HG02798 (cell line): Measurements from ENCODE around the gene MSX1.

ENCODE experiments used
- ATAC-seq: cut with Tn5 transposase; IDR thresholded peaks from one replicate; pipeline ENCODE4 v1.9.1; 2021; ENCODE audit warnings: mild to moderate bottlenecking; ENCODE audit not compliant: unreplicated experiment, poor library complexity

MSX1 gene

GRCh38 chr4:4856071-4857000, 3.1 kb upstream of the MSX1 start:
- no peak for ATAC-seq

- ATAC-seq, result no peak
Observed at GRCh38 chr4:4857001-4857808, 2.3 kb upstream of the MSX1 start.

GRCh38 chr4:4857809-4858508, 1.5 kb upstream of the MSX1 start:
- ATAC-seq, result no peak

- no peak for ATAC-seq
Observed at GRCh38 chr4:4858527-4859324, 739 bp upstream of the MSX1 start.

- ATAC-seq, result no peak
Observed at GRCh38 chr4:4859799-4860599, 534 bp downstream of the MSX1 start.

- no peak for ATAC-seq
Observed at GRCh38 chr4:4860600-4861389, 1.3 kb downstream of the MSX1 start.

- no peak for ATAC-seq
Observed at GRCh38 chr4:4861390-4862018, 2.0 kb downstream of the MSX1 start.

- ATAC-seq, result no peak
Observed at GRCh38 chr4:4862071-4862551, 2.6 kb downstream of the MSX1 start.

GRCh38 chr4:4862665-4863482, 3.4 kb downstream of the MSX1 start:
- no peak for ATAC-seq

GRCh38 chr4:4864443-4864939, 5.0 kb downstream of the MSX1 start:
- ATAC-seq, result no peak

GRCh38 chr4:4864940-4865704, 5.7 kb downstream of the MSX1 start:
- no peak for ATAC-seq

- no peak for ATAC-seq
Observed at GRCh38 chr4:4865705-4866123, 6.2 kb downstream of the MSX1 start.

GRCh38 chr4:4866124-4866865, 6.8 kb downstream of the MSX1 start:
- no peak for ATAC-seq

GRCh38 chr4:4866866-4867374, 7.5 kb downstream of the MSX1 start:
- no peak for ATAC-seq

- no peak for ATAC-seq
Observed at GRCh38 chr4:4867375-4868039, 8.0 kb downstream of the MSX1 start.
